ENCODE measurements around the gene TNS4.

TNS4 gene

GRCh38 chr17:40503154-40503553, 1.7 kb upstream of the TNS4 start:
- ChIA-PET POLR2A (no interaction called here), CTCF (no interaction called here)
- no peak for TF ChIP-seq CTCF (IDR thresholded peaks at IDR 0.05; ENCODE audit: control extremely low read depth, extremely low read depth, low read depth, missing control alignments)
- no peak for DNase-seq (ENCODE audit: extremely low spot score)

GRCh38 chr17:40502716-40503115, 1.3 kb upstream of the TNS4 start:
- CTCF ChIA-PET: interaction anchor here (1.1 to 1.2 kb wide), 3 partner anchors 30 to 52 kb away, joined by 3 to 4 read pairs (median 3); no protein-coding TSS in a partner anchor
- DNase-seq (ENCODE audit: extremely low spot score): no peak
- no peak for TF ChIP-seq CTCF (IDR thresholded peaks at IDR 0.05; ENCODE audit: control extremely low read depth, extremely low read depth, low read depth, missing control alignments)
- POLR2A ChIA-PET: no interaction called here

GRCh38 chr17:40500709-40501108, 714 bp downstream of the TNS4 start:
- TF ChIP-seq CTCF (IDR thresholded peaks at IDR 0.05; ENCODE audit: control extremely low read depth, extremely low read depth, low read depth, missing control alignments): no peak
- POLR2A ChIA-PET: no interaction called here
- no peak for DNase-seq (ENCODE audit: extremely low spot score)
- CTCF ChIA-PET: no interaction called here

- TF ChIP-seq CTCF (IDR thresholded peaks at IDR 0.05; ENCODE audit: control extremely low read depth, extremely low read depth, low read depth, missing control alignments): no peak
- ChIA-PET CTCF (no interaction called here), POLR2A (interaction anchor here (0.6 kb wide), 1 partner anchor 1112 kb away, joined by 3 read pairs; no protein-coding TSS in a partner anchor)
- no peak for DNase-seq (ENCODE audit: extremely low spot score)
Measured at GRCh38 chr17:40500190-40500589, 1.2 kb downstream of the TNS4 start.

- no peak for DNase-seq (ENCODE audit: extremely low spot score)
- ChIA-PET CTCF (no interaction called here), POLR2A (interaction anchor here (0.6 kb wide), 1 partner anchor 1111 kb away, joined by 3 read pairs; no protein-coding TSS in a partner anchor)
- TF ChIP-seq CTCF (IDR thresholded peaks at IDR 0.05; ENCODE audit: control extremely low read depth, extremely low read depth, low read depth, missing control alignments): no peak
Measured at GRCh38 chr17:40499551-40500189, 1.8 kb downstream of the TNS4 start.

- POLR2A ChIA-PET: interaction anchor here (0.7 kb wide), 1 partner anchor 1192 kb away, joined by 4 read pairs; no protein-coding TSS in a partner anchor
- CTCF ChIA-PET: interaction anchor here (0.9 to 5.8 kb wide), 4 partner anchors 9 to 58 kb away, joined by 3 to 29 read pairs (median 3); no protein-coding TSS in a partner anchor
- no peak for DNase-seq (ENCODE audit: extremely low spot score)
- no peak for TF ChIP-seq CTCF (IDR thresholded peaks at IDR 0.05; ENCODE audit: control extremely low read depth, extremely low read depth, low read depth, missing control alignments)
Measured at GRCh38 chr17:40498281-40499084, 2.9 kb downstream of the TNS4 start.
